Stimulated activated CD8-positive, alpha-beta memory T cell treated with anti-CD3 and anti-CD28 coated beads, Interleukin-7, amount 100 ng/mL, for 1 hour (primary cell): ENCODE measurements around the gene SMIM45.

Source experiments
- DNase-seq, 2 donors: peaks; one replicate each; pipeline ENCODE4 v3.0.0-alpha.2; 2020; ENCODE audit warnings: low read depth in 2 of 2

Gene SMIM45

GRCh38 chr22:41915786-41916493 is 36.0 kb upstream of the SMIM45 start:
- no peak for DNase-seq

DNA sequence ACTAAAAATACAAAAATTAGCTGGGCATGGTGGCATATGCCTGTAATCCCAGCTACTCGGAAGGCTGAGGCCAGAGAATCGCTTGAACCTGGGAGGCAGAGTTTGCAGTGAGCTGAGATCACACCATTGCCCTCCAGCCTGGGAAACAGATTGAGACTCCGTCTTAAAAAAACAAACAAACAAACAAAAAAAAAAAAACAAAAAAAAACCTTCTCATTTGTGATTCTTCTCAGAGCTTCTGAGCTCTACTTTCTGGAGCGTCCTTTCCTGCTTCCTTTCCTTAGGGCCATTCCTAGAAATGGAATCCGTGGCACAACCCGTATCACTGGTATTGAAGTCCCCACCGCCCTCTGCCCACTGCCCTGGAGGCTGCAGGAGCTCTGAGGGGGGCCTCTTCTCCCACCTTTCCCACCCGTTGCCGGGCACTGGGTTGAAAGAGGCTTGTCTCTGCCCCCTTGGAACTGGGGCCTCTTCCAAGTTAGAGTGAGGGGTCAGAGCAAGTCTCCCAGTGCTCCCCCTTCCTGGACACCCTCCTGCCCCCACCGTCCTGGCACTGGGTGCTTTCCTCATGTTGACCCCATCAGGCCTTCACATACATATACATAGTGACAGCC is 35.1 kb upstream of the SMIM45 start:
- DNase-seq, result no peak

GRCh38 chr22:41917375-41917902 is 34.5 kb upstream of the SMIM45 start:
- no peak for DNase-seq

GRCh38 chr22:41917903-41918791 is 33.8 kb upstream of the SMIM45 start:
- no peak for DNase-seq

DNA sequence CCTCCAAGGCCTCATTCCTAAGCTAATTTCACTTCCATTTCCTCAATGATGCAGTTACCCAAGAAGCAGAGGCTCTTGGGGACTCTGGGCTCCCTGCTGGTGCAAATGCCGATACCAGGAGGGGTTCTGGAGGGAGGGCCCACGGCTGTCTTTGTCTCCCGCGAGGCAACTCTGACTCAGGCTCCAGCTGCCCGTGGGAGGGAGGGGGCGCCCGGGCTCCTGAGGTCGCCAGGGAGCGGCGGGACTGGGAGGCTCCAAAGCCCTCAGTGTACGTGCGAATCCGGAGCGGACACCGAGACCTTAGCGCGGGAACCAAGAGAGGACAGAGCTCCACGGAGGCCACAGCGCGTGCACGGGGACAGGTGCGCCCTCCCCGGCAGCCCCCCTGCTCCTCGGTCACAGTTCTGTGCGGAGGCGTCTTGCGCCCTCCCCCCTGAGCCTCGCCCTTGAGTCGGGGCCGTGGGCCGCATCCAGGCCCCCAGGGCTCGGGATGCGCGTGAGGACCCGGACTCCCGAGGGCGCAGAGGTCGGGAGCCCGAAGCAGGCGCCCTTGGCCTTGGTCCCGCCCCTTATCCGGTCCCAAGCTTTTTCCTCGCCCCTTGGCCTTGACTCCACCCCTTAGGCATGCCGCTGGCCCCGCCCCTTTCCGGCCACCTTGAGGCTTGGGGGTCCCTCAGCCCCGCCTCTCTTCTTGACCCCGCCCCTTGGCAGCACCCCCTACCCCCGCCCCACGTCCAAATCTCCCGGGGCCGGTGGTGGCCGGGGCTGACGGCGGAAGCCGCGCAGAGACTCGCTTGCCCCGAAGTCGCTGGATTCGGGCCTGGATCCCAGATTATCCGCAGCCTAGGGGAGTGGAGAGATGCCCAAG is 32.4 kb upstream of the SMIM45 start:
- peak in 1 of 2 donors; percentile 24 for DNase-seq

GRCh38 chr22:41920271-41920976 is 31.5 kb upstream of the SMIM45 start:
- DNase-seq, result no peak

DNA sequence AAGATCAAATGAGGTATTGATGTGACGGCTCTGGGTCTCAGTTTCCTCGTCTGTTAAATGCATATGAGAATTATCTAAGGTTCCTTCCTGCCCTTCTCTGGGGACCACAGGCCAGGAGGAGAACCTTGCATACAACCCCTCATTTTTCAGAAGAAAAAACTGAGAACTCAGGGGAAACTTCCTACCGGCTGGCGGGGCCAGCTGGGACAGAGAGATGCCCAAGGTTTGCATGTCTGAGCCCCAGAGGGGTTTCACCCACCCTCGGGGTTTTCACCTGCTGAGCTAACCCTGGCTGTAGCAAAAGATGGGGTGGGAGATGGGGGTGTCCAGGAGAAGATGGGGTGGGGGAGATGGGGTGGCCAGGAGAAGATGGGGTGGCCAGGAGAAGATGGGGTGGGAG is 29.6 kb upstream of the SMIM45 start:
- DNase-seq, result no peak

- DNase-seq, result no peak
Observed at GRCh38 chr22:41922940-41923594, 28.9 kb upstream of the SMIM45 start.

GRCh38 chr22:41923595-41924276 is 28.2 kb upstream of the SMIM45 start:
- DNase-seq, result no peak

- DNase-seq, result peak; percentile 51 to 59
Observed at GRCh38 chr22:41925783-41926460, 26.0 kb upstream of the SMIM45 start.

DNA sequence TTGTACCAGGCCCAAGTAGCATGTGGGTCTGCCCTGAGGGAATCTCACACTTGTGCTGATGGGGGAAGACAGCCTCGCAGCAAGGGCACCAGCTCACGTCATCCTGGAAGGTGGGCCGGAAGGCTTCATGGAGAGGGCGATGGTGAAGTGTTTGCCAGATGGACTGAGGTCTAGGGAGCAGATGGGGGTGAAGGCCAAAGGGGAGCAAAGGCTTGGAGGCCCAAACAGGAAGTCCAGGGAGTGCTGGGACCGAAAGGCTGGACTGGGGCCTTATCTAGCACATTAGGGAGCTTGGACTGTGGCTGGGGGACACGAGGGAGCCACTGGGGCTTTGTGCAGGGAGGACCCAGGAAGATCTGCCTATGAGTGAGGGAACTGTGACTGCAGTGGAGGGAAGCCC is 24.1 kb upstream of the SMIM45 start:
- no peak for DNase-seq

DNA sequence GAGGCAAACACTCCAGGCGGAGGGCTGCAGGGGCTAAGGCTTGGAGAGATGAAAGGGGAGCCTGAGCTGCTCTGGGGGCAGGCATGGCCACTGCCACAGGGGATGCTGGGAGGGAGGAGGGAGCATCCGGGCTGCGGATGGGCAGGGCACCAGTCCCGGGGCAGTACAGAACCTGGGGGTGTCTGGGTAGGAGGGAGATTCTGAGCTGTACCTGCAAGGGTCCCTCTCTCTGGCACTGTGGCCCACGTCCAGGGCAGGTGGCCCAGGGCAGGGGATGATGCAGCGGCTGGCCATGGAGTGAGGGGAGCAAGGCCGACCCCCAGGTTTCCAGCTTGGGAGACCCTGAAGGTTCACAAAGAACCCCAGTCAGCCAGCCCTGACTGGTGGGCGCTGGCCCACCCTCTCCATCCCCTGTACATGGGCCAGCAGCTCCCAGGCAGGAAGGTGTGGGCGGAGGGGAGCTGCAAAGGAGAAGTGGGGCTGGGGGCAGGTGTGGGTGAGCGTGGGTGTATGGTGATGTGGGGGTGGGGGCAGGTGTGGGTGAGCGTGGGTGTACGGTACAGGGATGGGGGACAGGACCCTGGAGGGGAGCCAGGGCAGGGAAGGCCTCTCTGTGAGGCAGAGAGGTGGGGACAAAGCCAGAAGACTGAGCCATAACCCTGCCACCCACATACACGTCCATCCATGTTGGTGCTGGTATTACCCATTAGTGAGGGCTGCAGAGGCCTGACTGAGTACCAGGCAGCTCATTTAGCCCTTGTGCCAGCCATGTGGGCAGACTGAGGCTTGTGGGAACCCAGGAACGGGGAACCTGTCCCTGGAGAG is 23.1 kb upstream of the SMIM45 start:
- no peak for DNase-seq

DNA sequence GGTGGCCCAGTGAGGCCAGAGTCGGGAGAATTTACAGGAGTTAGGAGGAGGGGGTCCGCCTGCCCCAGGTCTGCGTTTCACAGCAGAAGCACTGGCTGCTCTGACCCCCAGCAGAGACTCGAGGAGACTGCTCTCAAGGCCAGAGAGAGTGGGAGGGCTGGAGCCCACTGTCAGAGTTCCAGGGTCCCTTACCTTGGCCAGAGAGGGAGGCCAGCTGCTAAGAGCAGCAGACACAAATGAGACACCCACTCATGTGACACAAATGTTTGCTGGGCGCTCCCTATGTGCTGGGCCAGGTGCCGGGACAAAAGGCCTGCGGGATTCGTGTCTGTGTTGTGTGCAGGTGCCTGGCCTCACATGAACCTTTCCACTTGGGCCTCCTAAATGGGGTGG is 22.5 kb upstream of the SMIM45 start:
- DNase-seq, result no peak

DNA sequence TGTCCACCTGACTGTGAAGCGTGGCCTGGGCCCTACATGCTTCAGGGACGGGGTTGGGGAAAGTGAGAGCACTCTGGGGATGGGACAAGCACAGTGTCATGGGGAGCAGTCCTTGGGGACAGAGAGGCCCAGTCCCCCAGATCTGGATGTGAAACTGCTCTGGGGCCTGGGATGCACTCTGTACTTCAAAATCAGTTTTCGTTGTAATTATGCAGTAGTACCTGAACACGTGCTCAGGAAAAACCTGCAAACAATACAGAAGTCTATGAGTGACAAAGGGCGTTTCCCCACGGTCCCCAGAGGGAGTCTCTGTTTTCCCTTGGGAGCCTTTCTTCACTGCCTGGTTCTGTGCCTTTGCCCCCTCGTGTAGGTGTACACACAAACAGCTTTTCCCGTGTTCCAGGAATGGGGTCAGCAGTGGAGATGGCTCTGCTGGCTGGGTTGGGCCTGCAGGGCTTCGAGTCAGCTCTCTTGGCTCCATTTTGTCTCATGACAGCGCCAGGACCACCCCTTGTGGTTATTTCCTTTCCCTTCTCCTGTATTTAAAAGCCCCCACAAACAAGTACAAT is 20.2 kb upstream of the SMIM45 start:
- no peak for DNase-seq

- DNase-seq, result no peak
Observed at GRCh38 chr22:41932353-41932752, 19.6 kb upstream of the SMIM45 start.

- no peak for DNase-seq
Observed at GRCh38 chr22:41933411-41934177, 18.4 kb upstream of the SMIM45 start.
